ENCODE results near the gene KPTN. TPM values are rescaled to one million over a fixed set of nuclear protein-coding genes. Genes with fewer than 3 reads are reported as not detected.

The KPTN gene
- total RNA-seq: 1 to 10 TPM; 3.1 to 4.6 TPM

DNA sequence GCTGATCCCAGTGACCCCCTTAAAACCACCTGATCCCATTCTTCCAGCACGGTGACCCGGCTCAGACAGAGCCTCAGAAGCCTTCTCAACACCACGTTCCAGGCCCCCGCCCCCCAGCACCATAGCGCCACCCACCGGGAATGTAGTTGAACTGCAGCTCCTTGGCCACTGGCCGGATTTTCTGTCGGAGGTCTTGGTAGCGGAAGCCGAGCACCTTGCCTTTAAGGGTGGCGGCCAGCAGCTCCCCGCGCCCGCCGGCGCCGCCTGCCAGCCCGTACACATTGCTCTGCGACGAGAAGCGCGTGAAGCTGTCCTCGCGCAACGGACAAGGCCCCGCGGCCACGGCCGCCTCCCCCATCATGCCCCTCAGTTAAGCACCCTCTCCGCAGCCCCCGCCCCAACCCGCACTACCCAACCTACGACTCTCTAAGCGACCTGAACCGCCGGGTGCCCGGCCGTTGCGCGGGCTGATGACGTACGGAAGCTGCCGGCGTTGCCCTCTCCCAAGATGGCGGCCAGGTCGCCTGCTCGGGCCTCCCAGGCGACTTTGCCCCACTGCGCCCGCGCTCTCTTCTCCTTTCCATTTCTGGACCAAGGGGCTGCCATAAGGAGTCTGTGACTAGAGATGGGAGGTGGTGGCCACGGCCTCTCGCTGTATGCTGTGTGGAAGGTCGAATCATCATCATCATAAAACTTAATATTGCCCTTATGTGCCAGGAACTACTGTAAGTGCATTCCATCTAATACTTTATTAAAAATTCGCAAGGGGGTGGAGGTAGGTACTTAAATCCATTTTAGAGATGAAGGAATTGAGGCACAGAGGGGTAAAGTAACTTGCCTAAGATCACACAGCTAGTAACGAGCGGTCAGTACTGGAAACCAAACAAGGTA is at the start of gene KPTN:
KPTN (minus strand) TSS at position 420 of the 891 bp plus-strand sequence; CDS start at position 361, 59 bp downstream.
- DNase-seq: peak; percentile 90
- ATAC-seq: peak; percentile 94
- H3K9me3 ChIP-seq: no peaks in the 10 kb centered on the region
- TF ChIP-seq CTCF (IDR thresholded peaks at IDR 0.05) (peak; percentile 82 to 98 (median 93)), POLR2A (IDR thresholded peaks at IDR 0.05) (peak in 2 of 3 donors; percentile 72 to 78)
- peaks cover 20% of the 10 kb centered on the region for H3K4me1 ChIP-seq
- H3K27ac ChIP-seq: peak within 1 kb of the TSS; percentile 77 to 94 (median 88)
- intact Hi-C loops (cut with DNase I): no loop called here
- peaks cover 0 to 5% of the 10 kb centered on the region in 2 donors for H3K36me3 ChIP-seq (replicated peaks in 1 of 2; ENCODE audit: insufficient read depth in 1 of 2, low read depth in 2 of 2)
- no peaks in the 10 kb centered on the region for H3K27me3 ChIP-seq
- H3K4me3 ChIP-seq: peak within 1 kb of the TSS; percentile 43 to 45
- WGBS, 2 donors: 1 to 2% methylated on average over 23 to 48 of the region's 57 CpGs

GRCh38 chr19:47531640-47532387 is 47.8 kb upstream of the KPTN start:
- WGBS, 2 donors: 32 to 41% methylated on average over 11 to 14 of the region's 14 CpGs

DNA sequence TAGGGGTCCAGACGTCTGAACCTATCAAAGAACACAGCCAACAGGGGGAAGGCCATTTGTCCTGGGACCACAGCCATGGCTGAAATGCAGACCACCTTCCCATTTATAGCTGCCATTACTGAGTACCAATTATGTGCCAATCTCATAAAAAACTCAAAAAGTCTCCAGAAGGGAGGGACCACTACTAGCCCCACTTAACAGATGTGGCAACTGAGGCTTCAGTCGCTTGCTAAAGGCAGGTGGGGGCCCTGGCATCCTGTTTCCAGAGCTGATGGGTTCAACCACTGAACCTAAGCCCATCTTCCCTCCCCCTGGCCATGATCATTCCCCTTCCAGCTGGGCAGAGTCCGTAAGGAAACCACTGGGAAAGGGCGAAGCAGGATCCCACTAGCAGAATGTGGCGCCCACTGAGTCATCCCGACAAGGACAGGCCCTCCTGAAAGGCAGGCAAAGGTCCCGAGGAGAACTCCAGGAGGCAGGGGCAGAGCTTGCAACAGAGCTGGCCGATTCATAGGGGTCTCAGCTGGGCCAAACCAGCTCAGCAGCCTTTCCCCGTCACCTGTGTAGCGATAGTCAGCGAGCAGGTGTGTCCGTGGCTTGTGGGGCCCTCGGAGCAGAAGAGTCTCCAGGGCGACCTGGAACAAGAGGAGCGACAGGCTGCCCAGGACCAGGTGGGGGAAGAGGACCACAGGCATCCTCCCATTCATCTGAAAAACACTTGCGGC is 45.2 kb upstream of the KPTN start:
- ATAC-seq (no peak), DNase-seq (no peak)
- Histone ChIP-seq H3K27ac (no peak overlapping the region), H3K36me3 (replicated peaks in 1 of 2; ENCODE audit: insufficient read depth in 1 of 2, low read depth in 2 of 2) (no peaks in the 10 kb centered on the region), H3K27me3 (no peaks in the 10 kb centered on the region), H3K4me1 (no peaks in the 10 kb centered on the region), H3K9me3 (no peaks in the 10 kb centered on the region), H3K4me3 (no peak overlapping the region)
- TF ChIP-seq POLR2A (IDR thresholded peaks at IDR 0.05) (no peak), CTCF (IDR thresholded peaks at IDR 0.05) (no peak)
- WGBS, 2 donors: 73 to 78% methylated on average over 8 to 16 of the region's 16 CpGs
- intact Hi-C loops (cut with DNase I): loop anchor here (10.0 kb wide), 1 partner anchor 156 kb away; no protein-coding TSS in a partner anchor

More at GRCh38 chr19:47531640-47532387, 47.8 kb upstream of the KPTN start:
- Histone ChIP-seq H3K27me3 (no peaks in the 10 kb centered on the region), H3K27ac (no peak overlapping the region), H3K36me3 (replicated peaks in 1 of 2; ENCODE audit: insufficient read depth in 1 of 2, low read depth in 2 of 2) (no peaks in the 10 kb centered on the region), H3K9me3 (no peaks in the 10 kb centered on the region), H3K4me3 (no peak overlapping the region), H3K4me1 (no peaks in the 10 kb centered on the region)
- intact Hi-C loops (cut with DNase I): no loop called here
- no peak for DNase-seq
- TF ChIP-seq POLR2A (IDR thresholded peaks at IDR 0.05) (no peak), CTCF (IDR thresholded peaks at IDR 0.05) (no peak)
- no peak for ATAC-seq

DNA sequence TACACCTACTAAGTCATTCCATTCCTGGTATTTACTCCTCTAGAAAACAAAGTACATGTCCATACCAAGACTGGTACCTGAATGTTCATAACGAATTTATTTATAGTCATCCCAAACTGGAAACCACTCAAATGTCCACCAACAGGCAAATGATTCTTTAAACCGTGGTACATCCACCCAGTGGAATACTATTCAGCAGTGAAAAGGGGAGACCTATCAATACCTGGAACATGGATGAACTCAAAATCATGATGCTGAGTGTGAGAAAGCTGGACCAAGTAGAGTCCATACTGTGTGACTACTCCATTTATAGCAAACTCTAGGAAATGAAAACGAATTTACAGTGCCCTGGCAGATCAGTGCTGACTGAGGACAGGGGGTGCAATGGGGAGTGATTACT is 42.8 kb upstream of the KPTN start:
- H3K27me3 ChIP-seq: no peaks in the 10 kb centered on the region
- ATAC-seq (no peak), DNase-seq (no peak)
- H3K4me3 ChIP-seq: no peak overlapping the region
- H3K9me3 ChIP-seq: no peaks in the 10 kb centered on the region
- intact Hi-C loops (cut with DNase I): loop anchor here (10.0 kb wide), 1 partner anchor 158 kb away; no protein-coding TSS in a partner anchor
- WGBS, 2 donors: 68 to 73% methylated on average over 3 of the region's 3 CpGs
- TF ChIP-seq POLR2A (IDR thresholded peaks at IDR 0.05) (no peak), CTCF (IDR thresholded peaks at IDR 0.05) (no peak)
- no peaks in the 10 kb centered on the region for H3K4me1 ChIP-seq
- no peaks in the 10 kb centered on the region for H3K36me3 ChIP-seq (replicated peaks in 1 of 2; ENCODE audit: insufficient read depth in 1 of 2, low read depth in 2 of 2)
- no peak overlapping the region for H3K27ac ChIP-seq

Data from body of pancreas (tissue), 4 donors.